HepG2 (cell line): ENCODE results near the gene QRICH2. TPM values are rescaled to one million over a fixed set of nuclear protein-coding genes. Genes with fewer than 3 reads are reported as not detected.
A peak's percentile ranks its signal among the peaks of the same experiment; 100 is the strongest.

Experiments
- ARID3A ChIP-seq: IDR thresholded peaks from 2 replicates; pipeline ENCODE4 v1.6.1; 2012; ENCODE audit warnings: low read depth, low read length, improper control_type of control experiment
- DPF2 ChIP-seq: sonication (generic); formaldehyde crosslinking; IDR thresholded peaks from 2 replicates; pipeline ENCODE4 v1.4.0; 2020; ENCODE audit warnings: mild to moderate bottlenecking, low read depth, missing genetic modification reagents, borderline replicate concordance
- HINFP ChIP-seq: sonication (generic); formaldehyde crosslinking; IDR thresholded peaks from 2 replicates; pipeline ENCODE4 v1.4.0; 2020; ENCODE audit warnings: low read depth, mild to moderate bottlenecking, missing genetic modification reagents
- ISL2 ChIP-seq: sonication (generic); formaldehyde crosslinking; IDR thresholded peaks from 2 replicates; pipeline ENCODE4 v1.5.0; 2020; ENCODE audit warnings: missing genetic modification reagents
- JDP2 ChIP-seq: sonication (generic); formaldehyde crosslinking; IDR thresholded peaks from 2 replicates; pipeline ENCODE4 v1.8.1; 2022; ENCODE audit warnings: missing genetic modification reagents, borderline replicate concordance
- JUN ChIP-seq: sonication (generic); formaldehyde crosslinking; IDR thresholded peaks from 2 replicates; pipeline ENCODE4 v1.4.0; 2020; ENCODE audit warnings: mild to moderate bottlenecking, missing genetic modification reagents
- KLF16 ChIP-seq, 2 experiments: sonication (generic) in 1 of 2; formaldehyde crosslinking in 1 of 2; IDR thresholded peaks; 2 replicates each; pipeline versions ENCODE4 v1.6.1 to v1.8.0; 2016 to 2023; ENCODE audit warnings: missing genetic modification reagents in 2 of 2, missing compliant biosample characterization in 1 of 2
- KLF6 ChIP-seq: IDR thresholded peaks from 2 replicates; pipeline ENCODE4 v1.8.0; 2016; ENCODE audit warnings: missing biosample characterization, missing genetic modification reagents
- MED13 ChIP-seq: sonication (generic); formaldehyde crosslinking; IDR thresholded peaks from 2 replicates; pipeline ENCODE4 v1.5.0; 2020; ENCODE audit warnings: missing genetic modification reagents
- MYC ChIP-seq: sonication (generic); formaldehyde crosslinking; IDR thresholded peaks from 2 replicates; pipeline ENCODE4 v1.9.0; 2021; ENCODE audit warnings: missing genetic modification reagents, borderline replicate concordance
- PRMT3 ChIP-seq: sonication (generic); formaldehyde crosslinking; IDR thresholded peaks from 2 replicates; pipeline ENCODE4 v1.8.1; 2022; ENCODE audit warnings: low read depth, mild to moderate bottlenecking, moderate library complexity, missing genetic modification reagents, borderline replicate concordance
- RARG ChIP-seq: sonication (generic); formaldehyde crosslinking; IDR thresholded peaks from 2 replicates; pipeline ENCODE4 v1.4.0; 2020; ENCODE audit warnings: low read depth, mild to moderate bottlenecking, missing genetic modification reagents
- TBX2 ChIP-seq: sonication (generic); formaldehyde crosslinking; IDR thresholded peaks from 2 replicates; pipeline ENCODE4 v1.5.0; 2020; ENCODE audit warnings: missing genetic modification reagents, mild to moderate bottlenecking, borderline replicate concordance
- U2AF1 ChIP-seq: fragments of 200-400 bp; formaldehyde crosslinking; optimal IDR thresholded peaks from 2 replicates; pipeline ENCODE3; 2017; ENCODE audit warnings: mild to moderate bottlenecking, low read depth, low read length
- ZBTB46 ChIP-seq: sonication (generic); formaldehyde crosslinking; IDR thresholded peaks from 2 replicates; pipeline ENCODE4 v1.4.0; 2020; ENCODE audit warnings: mild to moderate bottlenecking, missing genetic modification reagents, borderline replicate concordance
- ZIK1 ChIP-seq: sonication (generic); formaldehyde crosslinking; IDR thresholded peaks from 2 replicates; pipeline ENCODE4 v1.5.0; 2020; ENCODE audit warnings: mild to moderate bottlenecking, low read depth, missing genetic modification reagents, borderline replicate concordance
- ZNF362 ChIP-seq: sonication (generic); formaldehyde crosslinking; IDR thresholded peaks from 2 replicates; pipeline ENCODE4 v1.4.0; 2020; ENCODE audit warnings: missing genetic modification reagents, mild to moderate bottlenecking, borderline replicate concordance
- ZNF552 ChIP-seq: sonication (generic); formaldehyde crosslinking; IDR thresholded peaks from 2 replicates; pipeline ENCODE4 v1.9.0; 2022; ENCODE audit warnings: missing genetic modification reagents, mild to moderate bottlenecking, borderline replicate concordance
- ZNF724P ChIP-seq: sonication (generic); formaldehyde crosslinking; IDR thresholded peaks from 2 replicates; pipeline ENCODE4 v1.8.0; 2022; ENCODE audit warnings: missing genetic modification reagents, borderline replicate concordance
- ZNF770 ChIP-seq: sonication (generic); formaldehyde crosslinking; IDR thresholded peaks from 2 replicates; pipeline ENCODE4 v1.5.0; 2020; ENCODE audit warnings: mild to moderate bottlenecking, missing genetic modification reagents
- polyA plus RNA-seq, 8 experiments: library from polyadenylated mRNA; depleted of rRNA in 3 of 8; stranded (reverse) in 7 of 8; unstranded in 1 of 8; fragments of >200 nt; fragmentation: Illumina TruSeq in 4 of 8; extraction: Trizol in 4 of 8; gene quantifications; 2 replicates each; pipeline versions ENCODE4 v1.2.1 to v1.2.3, GENCODE V29; 2011 to 2016; ENCODE audit warnings: low read depth in 4 of 8, missing spikeins in 1 of 8, mixed read lengths in 1 of 8; ENCODE audit not compliant: insufficient read depth in 1 of 8
- total RNA-seq, 5 experiments: library from RNA; depleted of rRNA; stranded (reverse); fragments of >200 nt; fragmentation: Illumina TruSeq; extraction: Trizol; gene quantifications; 2 replicates each; pipeline ENCODE4 v1.2.3, GENCODE V29; 2016; ENCODE audit warnings: low read depth in 1 of 5

The QRICH2 gene
- total and polyA plus RNA-seq, 2 of the 13 experiments (the other 11 are each of a cell fraction or from before 2014, with no cell fraction given): 3.7 to 5.7 TPM

GRCh38 chr17:76356803-76357456 is 48.9 kb upstream of the QRICH2 start (continued):
- TF ChIP-seq ARID3A: peak; percentile 49; the same call in 1 of the 2 replicates
- 0 out of 2 replicates have a peak, but pooled peaks have one; percentile 33 for TF ChIP-seq ISL2 (CRISPR knock-in tag)
- TF ChIP-seq PRMT3 (CRISPR knock-in tag): no peak
- TF ChIP-seq ZBTB46 (CRISPR knock-in tag): no peak
- no peak; the same call in 1 of the 2 replicates for TF ChIP-seq HINFP
- 0 out of 2 replicates have a peak, but pooled peaks have one; percentile 27 for TF ChIP-seq JUN (CRISPR knock-in tag)
- TF ChIP-seq ZNF362 (CRISPR knock-in tag): no peak
- TF ChIP-seq TBX2 (CRISPR knock-in tag): 0 out of 2 replicates have a peak, but pooled peaks have one; percentile 33
- TF ChIP-seq ZIK1 (CRISPR knock-in tag): no peak
- no peak for TF ChIP-seq U2AF1
- TF ChIP-seq MED13 (CRISPR knock-in tag): no peak
- TF ChIP-seq ZNF724P: no peak
- no peak for TF ChIP-seq RARG (CRISPR knock-in tag)
- TF ChIP-seq KLF6 (CRISPR knock-in tag): 0 out of 2 replicates have a peak, but pooled peaks have one; percentile 15
- 0 out of 2 replicates have a peak, but pooled peaks have one; percentile 16 for TF ChIP-seq MYC (CRISPR knock-in tag)
- TF ChIP-seq ZNF552 (CRISPR knock-in tag): no peak
- TF ChIP-seq ZNF770: peak; percentile 80
- TF ChIP-seq JDP2 (CRISPR knock-in tag): no peak
- 0 out of 2 replicates have a peak, but pooled peaks have one; percentile 28 for TF ChIP-seq DPF2 (CRISPR knock-in tag)
- no peak for TF ChIP-seq KLF16 (CRISPR knock-in tag; IDR thresholded peaks at IDR 0.05)
